ENCODE results near the gene ZCWPW2. TPM values are rescaled to one million over a fixed set of nuclear protein-coding genes. Genes with fewer than 3 reads are reported as not detected.

ZCWPW2 gene
- polyA plus RNA-seq, 4 donors, result 0.37 to 0.90 TPM; not detected in 2

GRCh38 chr3:28317438-28318022, 31.0 kb upstream of the ZCWPW2 start:
- no peak overlapping the region for H3K4me3 ChIP-seq (ENCODE audit: low read depth in 1 of 3, low read length in 3 of 3)
- peak; percentile 58 to 73 for DNase-seq

GRCh38 chr3:28320981-28321380, 27.5 kb upstream of the ZCWPW2 start:
- Histone ChIP-seq H3K9me3 (ENCODE audit: control insufficient read depth in 2 of 2, insufficient read depth in 1 of 2, low read depth in 1 of 2, low read length in 1 of 2) (no peaks in the 10 kb centered on the region), H3K36me3 (ENCODE audit: control insufficient read depth in 3 of 3, insufficient read depth in 2 of 3, low read depth in 1 of 3, low read length in 3 of 3) (peaks cover 0 to 3% (median 0%) of the 10 kb centered on the region in 3 donors)

More at GRCh38 chr3:28317438-28318022, 31.0 kb upstream of the ZCWPW2 start:
- H3K27me3 ChIP-seq (ENCODE audit: control insufficient read depth in 3 of 3, insufficient read depth in 3 of 3, low read length in 3 of 3), result no peaks in the 10 kb centered on the region
- no peaks in the 10 kb centered on the region for H3K4me1 ChIP-seq (ENCODE audit: control insufficient read depth in 3 of 3, insufficient read depth in 2 of 3, low read depth in 1 of 3, low read length in 2 of 3)
- no peak for FAIRE-seq
- no peaks in the 10 kb centered on the region for H3K9me3 ChIP-seq (ENCODE audit: control insufficient read depth in 2 of 2, insufficient read depth in 1 of 2, low read depth in 1 of 2, low read length in 1 of 2)
- H3K36me3 ChIP-seq (ENCODE audit: control insufficient read depth in 3 of 3, insufficient read depth in 2 of 3, low read depth in 1 of 3, low read length in 3 of 3), result peaks cover 0 to 2% (median 2%) of the 10 kb centered on the region in 3 donors
- no peak overlapping the region for H3K27ac ChIP-seq (ENCODE audit: low read depth in 1 of 3, low read length in 2 of 3)
- WGBS, 3 donors, result 24 to 37% (median 29%) methylated on average over 2 of the region's 2 CpGs

GRCh38 chr3:28322464-28322863, 26.1 kb upstream of the ZCWPW2 start:
- FAIRE-seq (no peak), DNase-seq (no peak)
- Histone ChIP-seq H3K4me3 (ENCODE audit: low read depth in 1 of 3, low read length in 3 of 3) (no peak overlapping the region), H3K27me3 (ENCODE audit: control insufficient read depth in 3 of 3, insufficient read depth in 3 of 3, low read length in 3 of 3) (no peaks in the 10 kb centered on the region), H3K9me3 (ENCODE audit: control insufficient read depth in 2 of 2, insufficient read depth in 1 of 2, low read depth in 1 of 2, low read length in 1 of 2) (no peaks in the 10 kb centered on the region), H3K27ac (ENCODE audit: low read depth in 1 of 3, low read length in 2 of 3) (no peak overlapping the region), H3K4me1 (ENCODE audit: control insufficient read depth in 3 of 3, insufficient read depth in 2 of 3, low read depth in 1 of 3, low read length in 2 of 3) (peaks cover 0 to 2% (median 0%) of the 10 kb centered on the region in 3 donors), H3K36me3 (ENCODE audit: control insufficient read depth in 3 of 3, insufficient read depth in 2 of 3, low read depth in 1 of 3, low read length in 3 of 3) (peaks cover 0 to 5% (median 0%) of the 10 kb centered on the region in 3 donors)
- WGBS, 3 donors, result 92 to 100% (median 96%) methylated on average over 1 of the region's 1 CpG

More at GRCh38 chr3:28320981-28321380, 27.5 kb upstream of the ZCWPW2 start:
- no peak overlapping the region for H3K4me3 ChIP-seq (ENCODE audit: low read depth in 1 of 3, low read length in 3 of 3)
- H3K27ac ChIP-seq (ENCODE audit: low read depth in 1 of 3, low read length in 2 of 3), result no peak overlapping the region
- FAIRE-seq, result no peak
- peaks cover 0 to 2% (median 0%) of the 10 kb centered on the region in 3 donors for H3K4me1 ChIP-seq (ENCODE audit: control insufficient read depth in 3 of 3, insufficient read depth in 2 of 3, low read depth in 1 of 3, low read length in 2 of 3)
- no peak for DNase-seq
- no peaks in the 10 kb centered on the region for H3K27me3 ChIP-seq (ENCODE audit: control insufficient read depth in 3 of 3, insufficient read depth in 3 of 3, low read length in 3 of 3)

- Histone ChIP-seq H3K36me3 (ENCODE audit: control insufficient read depth in 3 of 3, insufficient read depth in 2 of 3, low read depth in 1 of 3, low read length in 3 of 3) (peaks cover 0 to 5% (median 0%) of the 10 kb centered on the region in 3 donors), H3K27ac (ENCODE audit: low read depth in 1 of 3, low read length in 2 of 3) (peak overlapping the region in 1 of 3 donors; percentile 48), H3K9me3 (ENCODE audit: control insufficient read depth in 2 of 2, insufficient read depth in 1 of 2, low read depth in 1 of 2, low read length in 1 of 2) (no peaks in the 10 kb centered on the region), H3K4me3 (ENCODE audit: low read depth in 1 of 3, low read length in 3 of 3) (no peak overlapping the region), H3K27me3 (ENCODE audit: control insufficient read depth in 3 of 3, insufficient read depth in 3 of 3, low read length in 3 of 3) (no peaks in the 10 kb centered on the region), H3K4me1 (ENCODE audit: control insufficient read depth in 3 of 3, insufficient read depth in 2 of 3, low read depth in 1 of 3, low read length in 2 of 3) (peaks cover 0 to 2% (median 0%) of the 10 kb centered on the region in 3 donors)
- WGBS, 3 donors, result 60 to 71% (median 70%) methylated on average over 2 of the region's 2 CpGs
- DNase-seq (peak in 1 of 2 donors; percentile 62), FAIRE-seq (no peak)
These were observed 22.0 kb upstream of the ZCWPW2 start for GRCh38 chr3:28326458-28326926.

- peaks cover 0 to 3% (median 0%) of the 10 kb centered on the region in 3 donors for H3K36me3 ChIP-seq (ENCODE audit: control insufficient read depth in 3 of 3, insufficient read depth in 2 of 3, low read depth in 1 of 3, low read length in 3 of 3)
- peak; percentile 39 to 44 for DNase-seq
- no peak overlapping the region for H3K27ac ChIP-seq (ENCODE audit: low read depth in 1 of 3, low read length in 2 of 3)
- peaks cover 0 to 2% (median 0%) of the 10 kb centered on the region in 3 donors for H3K4me1 ChIP-seq (ENCODE audit: control insufficient read depth in 3 of 3, insufficient read depth in 2 of 3, low read depth in 1 of 3, low read length in 2 of 3)
- H3K9me3 ChIP-seq (ENCODE audit: control insufficient read depth in 2 of 2, insufficient read depth in 1 of 2, low read depth in 1 of 2, low read length in 1 of 2), result no peaks in the 10 kb centered on the region
- no peaks in the 10 kb centered on the region for H3K27me3 ChIP-seq (ENCODE audit: control insufficient read depth in 3 of 3, insufficient read depth in 3 of 3, low read length in 3 of 3)
- FAIRE-seq, result peak; percentile 71
- WGBS, 3 donors, result 75 to 77% (median 77%) methylated on average over 4 of the region's 4 CpGs
- no peak overlapping the region for H3K4me3 ChIP-seq (ENCODE audit: low read depth in 1 of 3, low read length in 3 of 3)
These were observed 20.1 kb upstream of the ZCWPW2 start for GRCh38 chr3:28328188-28329151.

GRCh38 chr3:28334552-28334951, 14.0 kb upstream of the ZCWPW2 start:
- Histone ChIP-seq H3K27me3 (ENCODE audit: control insufficient read depth in 3 of 3, insufficient read depth in 3 of 3, low read length in 3 of 3) (no peaks in the 10 kb centered on the region), H3K4me3 (ENCODE audit: low read depth in 1 of 3, low read length in 3 of 3) (no peak overlapping the region), H3K27ac (ENCODE audit: low read depth in 1 of 3, low read length in 2 of 3) (no peak overlapping the region), H3K4me1 (ENCODE audit: control insufficient read depth in 3 of 3, insufficient read depth in 2 of 3, low read depth in 1 of 3, low read length in 2 of 3) (no peaks in the 10 kb centered on the region), H3K36me3 (ENCODE audit: control insufficient read depth in 3 of 3, insufficient read depth in 2 of 3, low read depth in 1 of 3, low read length in 3 of 3) (peaks cover 0 to 5% (median 4%) of the 10 kb centered on the region in 3 donors), H3K9me3 (ENCODE audit: control insufficient read depth in 2 of 2, insufficient read depth in 1 of 2, low read depth in 1 of 2, low read length in 1 of 2) (no peaks in the 10 kb centered on the region)
- FAIRE-seq (no peak), DNase-seq (no peak)

GRCh38 chr3:28335246-28335645, 13.3 kb upstream of the ZCWPW2 start:
- FAIRE-seq, result no peak
- Histone ChIP-seq H3K4me1 (ENCODE audit: control insufficient read depth in 3 of 3, insufficient read depth in 2 of 3, low read depth in 1 of 3, low read length in 2 of 3) (no peaks in the 10 kb centered on the region), H3K9me3 (ENCODE audit: control insufficient read depth in 2 of 2, insufficient read depth in 1 of 2, low read depth in 1 of 2, low read length in 1 of 2) (no peaks in the 10 kb centered on the region), H3K36me3 (ENCODE audit: control insufficient read depth in 3 of 3, insufficient read depth in 2 of 3, low read depth in 1 of 3, low read length in 3 of 3) (peaks cover 0 to 5% (median 4%) of the 10 kb centered on the region in 3 donors), H3K27me3 (ENCODE audit: control insufficient read depth in 3 of 3, insufficient read depth in 3 of 3, low read length in 3 of 3) (no peaks in the 10 kb centered on the region), H3K4me3 (ENCODE audit: low read depth in 1 of 3, low read length in 3 of 3) (no peak overlapping the region), H3K27ac (ENCODE audit: low read depth in 1 of 3, low read length in 2 of 3) (no peak overlapping the region)
- WGBS, 3 donors, result 68 to 80% (median 71%) methylated on average over 2 of the region's 2 CpGs
- no peak for DNase-seq

GRCh38 chr3:28337230-28337629, 11.3 kb upstream of the ZCWPW2 start:
- no peak for DNase-seq
- Histone ChIP-seq H3K4me3 (ENCODE audit: low read depth in 1 of 3, low read length in 3 of 3) (no peak overlapping the region), H3K27me3 (ENCODE audit: control insufficient read depth in 3 of 3, insufficient read depth in 3 of 3, low read length in 3 of 3) (no peaks in the 10 kb centered on the region), H3K27ac (ENCODE audit: low read depth in 1 of 3, low read length in 2 of 3) (no peak overlapping the region), H3K9me3 (ENCODE audit: control insufficient read depth in 2 of 2, insufficient read depth in 1 of 2, low read depth in 1 of 2, low read length in 1 of 2) (no peaks in the 10 kb centered on the region), H3K36me3 (ENCODE audit: control insufficient read depth in 3 of 3, insufficient read depth in 2 of 3, low read depth in 1 of 3, low read length in 3 of 3) (peaks cover 0 to 5% (median 4%) of the 10 kb centered on the region in 3 donors), H3K4me1 (ENCODE audit: control insufficient read depth in 3 of 3, insufficient read depth in 2 of 3, low read depth in 1 of 3, low read length in 2 of 3) (no peaks in the 10 kb centered on the region)
- FAIRE-seq, result no peak

Data from small intestine (tissue), 7 donors.